ENCODE measurements around the gene MYO7B. TPM values are rescaled to one million over a fixed set of nuclear protein-coding genes. Genes with fewer than 3 reads are reported as not detected.

Gene MYO7B
- total RNA-seq, 2 donors from 2014 or later, result 0.14 to 0.78 TPM

- peaks cover 37 to 47% of the 10 kb centered on the region in 2 donors for H3K4me1 ChIP-seq (ENCODE audit: control insufficient read depth in 1 of 2, low read depth in 2 of 2)
- H3K27ac ChIP-seq, result peak overlapping the region; percentile 91 to 95
- DNase-seq (ENCODE audit: low spot score) (no peak), ATAC-seq (ENCODE audit: insufficient number of reproducible peaks, low FRiP score, low read depth) (no peak)
- TF ChIP-seq CTCF (IDR thresholded peaks at IDR 0.05), result no peak
- no peaks in the 10 kb centered on the region for H3K9me3 ChIP-seq
- H3K27me3 ChIP-seq (replicated peaks; ENCODE audit: insufficient read depth), result no peaks in the 10 kb centered on the region
- H3K36me3 ChIP-seq, result no peaks in the 10 kb centered on the region
- H3K4me3 ChIP-seq, result peak overlapping the region; percentile 96
Measured at GRCh38 chr2:127672341-127673224, 137.1 kb downstream of the MYO7B start.

- Histone ChIP-seq H3K27ac (peak overlapping the region; percentile 91 to 95), H3K4me1 (ENCODE audit: control insufficient read depth in 1 of 2, low read depth in 2 of 2) (peaks cover 37 to 50% of the 10 kb centered on the region in 2 donors), H3K4me3 (peak overlapping the region; percentile 96), H3K36me3 (no peaks in the 10 kb centered on the region), H3K27me3 (replicated peaks; ENCODE audit: insufficient read depth) (no peaks in the 10 kb centered on the region), H3K9me3 (no peaks in the 10 kb centered on the region)
- ATAC-seq (ENCODE audit: insufficient number of reproducible peaks, low FRiP score, low read depth) (no peak), DNase-seq (ENCODE audit: low spot score) (no peak)
- TF ChIP-seq CTCF (IDR thresholded peaks at IDR 0.05), result no peak
Measured at GRCh38 chr2:127673291-127674069, 138.0 kb downstream of the MYO7B start.

- H3K9me3 ChIP-seq, result no peaks in the 10 kb centered on the region
- peaks cover 32 to 44% of the 10 kb centered on the region in 2 donors for H3K4me1 ChIP-seq (ENCODE audit: control insufficient read depth in 1 of 2, low read depth in 2 of 2)
- DNase-seq (ENCODE audit: low spot score), result no peak
- no peaks in the 10 kb centered on the region for H3K27me3 ChIP-seq (replicated peaks; ENCODE audit: insufficient read depth)
- peak overlapping the region; percentile 91 to 95 for H3K27ac ChIP-seq
- ATAC-seq (ENCODE audit: insufficient number of reproducible peaks, low FRiP score, low read depth), result peak; percentile 45
- peak overlapping the region; percentile 96 for H3K4me3 ChIP-seq
- TF ChIP-seq CTCF (IDR thresholded peaks at IDR 0.05), result no peak
- H3K36me3 ChIP-seq, result no peaks in the 10 kb centered on the region
Measured at GRCh38 chr2:127674241-127675209, 139.0 kb downstream of the MYO7B start.

- H3K9me3 ChIP-seq, result no peaks in the 10 kb centered on the region
- peaks cover 32 to 43% of the 10 kb centered on the region in 2 donors for H3K4me1 ChIP-seq (ENCODE audit: control insufficient read depth in 1 of 2, low read depth in 2 of 2)
- H3K27ac ChIP-seq, result peak within 1 kb of the TSS; percentile 91 to 95
- no peak for ATAC-seq (ENCODE audit: insufficient number of reproducible peaks, low FRiP score, low read depth)
- peak within 1 kb of the TSS; percentile 96 for H3K4me3 ChIP-seq
- no peaks in the 10 kb centered on the region for H3K36me3 ChIP-seq
- DNase-seq (ENCODE audit: low spot score), result no peak
- peak; percentile 4 for TF ChIP-seq CTCF (IDR thresholded peaks at IDR 0.05)
- H3K27me3 ChIP-seq (replicated peaks; ENCODE audit: insufficient read depth), result no peaks in the 10 kb centered on the region
Measured at GRCh38 chr2:127675331-127676261, 140.1 kb downstream of the MYO7B start, which contains the start of gene LIMS2. LIMS2 (minus strand) TSS chr2:127675530; CDS start chr2:127675024, 506 bp downstream.

Measured in thoracic aorta (tissue), 2 donors.